ENCODE results near the gene CTSL.

Gene CTSL

GRCh38 chr9:87766697-87767096 lies 40.8 kb downstream of the CTSL start:
- no peak for DNase-seq (ENCODE audit: low read depth in 2 of 2)
- H3K4me3 ChIP-seq (replicated peaks in 1 of 2; ENCODE audit: low read depth in 2 of 2, low read length in 2 of 2), result no peak overlapping the region
- TF ChIP-seq CTCF (IDR thresholded peaks at IDR 0.05; ENCODE audit: low read depth, low read length), result no peak

GRCh38 chr9:87770616-87771315 lies 44.8 kb downstream of the CTSL start:
- DNase-seq (ENCODE audit: low read depth in 2 of 2), result no peak
- no peak overlapping the region for H3K4me3 ChIP-seq (replicated peaks in 1 of 2; ENCODE audit: low read depth in 2 of 2, low read length in 2 of 2)
- TF ChIP-seq CTCF (IDR thresholded peaks at IDR 0.05; ENCODE audit: low read depth, low read length), result no peak

GRCh38 chr9:87771316-87772006 lies 45.5 kb downstream of the CTSL start:
- no peak for TF ChIP-seq CTCF (IDR thresholded peaks at IDR 0.05; ENCODE audit: low read depth, low read length)
- H3K4me3 ChIP-seq (replicated peaks in 1 of 2; ENCODE audit: low read depth in 2 of 2, low read length in 2 of 2), result no peak overlapping the region
- no peak for DNase-seq (ENCODE audit: low read depth in 2 of 2)

GRCh38 chr9:87776481-87777379 lies 50.8 kb downstream of the CTSL start:
- no peak overlapping the region for H3K4me3 ChIP-seq (replicated peaks in 1 of 2; ENCODE audit: low read depth in 2 of 2, low read length in 2 of 2)
- DNase-seq (ENCODE audit: low read depth in 2 of 2), result no peak
- no peak for TF ChIP-seq CTCF (IDR thresholded peaks at IDR 0.05; ENCODE audit: low read depth, low read length)

GRCh38 chr9:87778996-87779395 lies 53.1 kb downstream of the CTSL start:
- no peak for TF ChIP-seq CTCF (IDR thresholded peaks at IDR 0.05; ENCODE audit: low read depth, low read length)
- no peak overlapping the region for H3K4me3 ChIP-seq (replicated peaks in 1 of 2; ENCODE audit: low read depth in 2 of 2, low read length in 2 of 2)
- DNase-seq (ENCODE audit: low read depth in 2 of 2), result no peak

All from cardiac fibroblast (primary cell).